Measurements from ENCODE around the gene S100PBP.
"Not testable (repeated sequence)": the region's sequence is repeated elsewhere in the genome, so short reads cannot be mapped to it uniquely, and the experiment has no call there.

Gene S100PBP

DNA sequence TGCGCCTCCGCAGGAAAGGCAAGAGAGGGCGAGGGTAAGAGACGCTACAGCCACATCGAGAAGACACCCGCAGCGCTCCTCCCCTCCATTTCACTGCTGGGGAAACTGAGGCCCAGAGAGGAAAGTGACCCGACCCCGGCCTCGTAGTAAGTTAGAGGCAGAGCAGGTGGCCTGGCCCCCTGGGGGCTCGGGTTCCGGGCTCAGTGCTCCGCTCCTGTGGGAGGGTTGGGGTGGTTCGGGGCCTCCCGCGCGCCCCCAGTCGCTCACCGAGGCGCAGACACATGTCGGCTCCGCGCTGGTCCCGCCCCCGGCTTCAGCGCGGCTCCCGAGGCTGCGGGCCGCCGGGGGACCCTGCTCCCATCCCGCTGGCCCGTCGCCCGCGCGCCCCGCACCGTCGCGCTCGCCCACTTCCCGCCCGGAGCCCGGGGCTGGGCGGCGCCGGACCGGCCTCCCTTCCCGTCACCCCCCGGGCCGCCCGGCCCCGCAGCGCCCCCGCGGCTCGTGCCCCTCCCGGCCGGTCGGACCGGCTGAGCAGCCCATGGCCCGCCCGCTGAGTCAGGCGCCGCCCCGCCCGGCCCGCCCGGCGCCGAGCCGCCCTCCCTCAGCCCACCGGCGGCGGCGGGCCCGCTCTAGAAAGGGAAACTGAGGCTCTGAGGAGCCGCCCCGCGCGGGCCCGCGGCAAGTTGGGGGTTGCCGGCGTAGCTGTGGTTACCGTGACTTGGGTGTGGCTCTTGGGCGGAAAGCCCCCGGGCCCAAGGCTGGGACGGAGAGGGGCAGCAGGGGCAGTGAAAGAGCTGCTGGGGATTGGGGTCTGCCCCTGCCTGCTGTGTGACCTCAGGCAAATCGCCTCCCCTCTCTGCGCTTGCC is 83.7 kb downstream of the S100PBP start, which contains the start of gene TMEM54:
TSS of gene TMEM54 (minus strand) at position 434 of the 867 bp plus-strand sequence. CDS start at position 283, 151 bp downstream.
- no peak for DNase-seq (ENCODE audit: low spot score)

- no peak for DNase-seq (ENCODE audit: low spot score)
Measured at GRCh38 chr1:32901823-32902534, 84.5 kb downstream of the S100PBP start.

DNA sequence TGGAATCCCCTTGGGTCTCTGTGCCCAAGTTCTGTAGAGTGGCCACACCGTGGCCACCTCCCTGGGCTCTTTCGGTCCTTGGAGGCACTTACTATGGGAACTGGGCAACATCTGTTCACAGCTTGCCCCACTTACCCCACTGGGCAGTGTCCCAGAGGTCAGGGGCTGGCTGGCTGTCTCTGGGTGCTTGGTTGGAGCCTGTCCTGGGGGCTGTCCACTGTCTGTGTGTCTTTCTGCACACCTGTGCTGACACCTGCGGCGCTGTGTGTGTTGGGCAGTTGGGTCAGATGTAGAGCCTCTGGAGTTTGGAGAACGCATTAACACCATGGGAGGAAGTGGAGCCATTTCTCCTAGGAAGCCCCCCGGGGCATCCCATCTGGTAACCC is 85.1 kb downstream of the S100PBP start:
- DNase-seq (ENCODE audit: low spot score), result no peak

GRCh38 chr1:32903991-32904785 is 86.7 kb downstream of the S100PBP start:
- DNase-seq (ENCODE audit: low spot score), result no peak

DNA sequence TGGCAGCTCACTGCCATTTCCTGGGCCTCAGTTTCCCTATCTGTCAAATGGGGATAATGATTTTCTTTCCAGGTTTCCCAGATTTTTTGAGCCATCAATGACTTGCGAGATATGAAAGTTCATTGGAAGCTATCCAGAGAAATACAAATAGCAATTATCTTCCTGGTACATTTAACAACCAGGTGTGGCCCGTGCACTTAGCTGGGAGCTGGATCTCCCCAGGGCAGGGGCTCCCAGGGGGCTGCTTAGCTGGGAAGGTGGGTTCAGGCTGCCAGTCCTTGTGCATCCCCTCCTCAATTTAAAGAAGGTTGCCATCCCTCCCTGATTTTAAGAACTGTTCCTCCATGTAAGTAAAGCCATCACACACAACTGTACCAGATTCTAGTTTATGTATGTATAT is 87.3 kb downstream of the S100PBP start:
- DNase-seq (ENCODE audit: low spot score), result no peak

DNA sequence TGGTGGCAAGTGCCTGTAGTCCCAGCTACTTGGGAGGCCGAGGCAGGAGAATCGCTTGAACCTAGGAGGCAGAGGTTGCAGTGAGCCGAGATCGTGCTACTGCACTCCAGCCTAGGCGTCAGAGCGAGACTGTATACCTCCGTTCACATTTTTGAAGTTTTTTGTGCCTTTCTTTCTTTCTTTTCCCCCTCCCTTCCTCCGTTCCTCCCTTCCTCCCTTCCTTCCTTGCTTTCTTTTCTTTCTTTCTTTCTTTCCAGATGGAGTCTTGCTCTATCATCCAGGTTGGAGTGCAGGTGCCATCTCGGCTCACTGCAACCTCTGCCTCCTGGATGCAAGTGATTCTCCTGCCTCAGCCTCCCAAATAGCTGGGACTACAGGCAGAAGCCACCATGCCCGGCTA is 88.1 kb downstream of the S100PBP start:
- not testable (repeated sequence) for DNase-seq (ENCODE audit: low spot score)

DNA sequence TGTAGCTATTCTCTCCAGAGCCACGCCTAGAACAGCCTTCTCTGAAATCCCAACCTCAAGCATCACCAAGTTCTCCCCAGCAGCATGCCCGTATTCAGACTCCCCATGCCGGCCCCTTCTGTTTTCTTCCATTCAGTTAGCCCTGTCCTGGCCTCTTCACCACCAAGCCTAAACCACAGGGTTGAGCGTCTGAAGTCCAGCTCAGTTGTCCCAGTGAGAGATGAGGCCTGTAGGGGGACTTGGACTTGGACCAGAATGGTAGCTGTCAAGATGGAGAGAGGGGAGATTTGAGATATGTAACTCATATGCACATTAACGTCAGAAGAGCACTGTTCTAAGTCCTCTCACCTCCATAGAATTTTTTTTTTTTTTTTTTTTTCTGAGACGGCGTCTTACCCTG is 89.2 kb downstream of the S100PBP start:
- no peak for DNase-seq (ENCODE audit: low spot score)

DNA sequence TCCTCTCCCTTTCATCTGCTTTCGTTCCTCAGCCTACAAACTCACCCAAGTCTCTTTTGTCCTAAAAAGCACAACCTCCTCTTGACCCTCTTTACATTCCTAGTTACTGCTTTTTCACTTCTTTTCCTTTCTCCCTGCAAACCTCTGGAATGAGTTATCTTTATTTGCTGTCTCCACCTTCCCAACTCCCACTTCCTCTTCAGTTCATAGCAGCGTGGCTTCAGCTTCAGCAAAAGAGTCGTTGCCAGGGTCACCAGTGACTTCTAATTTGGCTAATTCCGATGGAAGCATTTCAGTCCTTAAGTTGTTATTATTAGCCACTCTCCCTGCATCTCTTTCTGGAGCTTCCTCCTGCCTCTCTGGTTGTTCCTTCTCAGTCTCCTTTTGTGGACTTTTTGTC is 90.0 kb downstream of the S100PBP start:
- no peak for DNase-seq (ENCODE audit: low spot score)
